HCT116 (cell line): Measurements from ENCODE around the gene TRDN.

Experiments used
- ZFX ChIP-seq: fragments of 450-650 bp; IDR thresholded peaks from 2 replicates; pipeline ENCODE4 v1.6.1; 2017
- TF ChIP-seq, protein P1 (sequence below): IDR thresholded peaks from 2 replicates; pipeline ENCODE4 v1.6.1; 2011; ENCODE audit warnings: mild to moderate bottlenecking, low read length, moderate library complexity; ENCODE audit not compliant: insufficient replicate concordance; ENCODE audit errors: extremely low read depth

DNA sequence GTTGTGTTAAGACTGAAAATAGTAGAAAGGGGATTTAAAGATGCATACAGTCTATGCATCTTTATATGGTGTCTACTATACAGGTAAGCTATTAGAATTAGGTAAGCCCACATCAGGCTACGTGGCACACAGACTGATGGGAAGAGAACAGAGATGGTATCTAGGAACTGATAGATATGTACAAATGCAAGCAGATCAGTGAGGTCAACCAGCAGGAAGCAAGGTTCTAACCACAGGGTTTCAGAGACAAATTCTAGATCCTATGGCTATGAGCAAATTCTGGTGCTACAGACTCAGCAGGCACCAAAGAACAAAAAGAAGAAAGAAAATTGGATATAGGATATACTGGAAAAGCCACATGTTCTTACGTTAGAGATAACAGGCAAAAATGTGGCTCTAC is 110.6 kb downstream of the TRDN start:
- TF ChIP-seq ZFX = no peak
- TF ChIP-seq, protein P1, sequence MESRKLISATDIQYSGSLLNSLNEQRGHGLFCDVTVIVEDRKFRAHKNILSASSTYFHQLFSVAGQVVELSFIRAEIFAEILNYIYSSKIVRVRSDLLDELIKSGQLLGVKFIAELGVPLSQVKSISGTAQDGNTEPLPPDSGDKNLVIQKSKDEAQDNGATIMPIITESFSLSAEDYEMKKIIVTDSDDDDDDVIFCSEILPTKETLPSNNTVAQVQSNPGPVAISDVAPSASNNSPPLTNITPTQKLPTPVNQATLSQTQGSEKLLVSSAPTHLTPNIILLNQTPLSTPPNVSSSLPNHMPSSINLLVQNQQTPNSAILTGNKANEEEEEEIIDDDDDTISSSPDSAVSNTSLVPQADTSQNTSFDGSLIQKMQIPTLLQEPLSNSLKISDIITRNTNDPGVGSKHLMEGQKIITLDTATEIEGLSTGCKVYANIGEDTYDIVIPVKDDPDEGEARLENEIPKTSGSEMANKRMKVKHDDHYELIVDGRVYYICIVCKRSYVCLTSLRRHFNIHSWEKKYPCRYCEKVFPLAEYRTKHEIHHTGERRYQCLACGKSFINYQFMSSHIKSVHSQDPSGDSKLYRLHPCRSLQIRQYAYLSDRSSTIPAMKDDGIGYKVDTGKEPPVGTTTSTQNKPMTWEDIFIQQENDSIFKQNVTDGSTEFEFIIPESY = no peak
